Erythroblast (primary cell): ENCODE measurements around the gene PLXND1.

ENCODE experiments used
- GATA1 ChIP-seq: IDR thresholded peaks from 2 replicates; pipeline ENCODE4 v1.6.1; 2011; ENCODE audit warnings: low read depth, mild to moderate bottlenecking, control low read depth, low read length, moderate library complexity
- POLR2A ChIP-seq: IDR thresholded peaks from 2 replicates; pipeline ENCODE4 v1.6.1; 2011; ENCODE audit warnings: mild to moderate bottlenecking, low read length

DNA sequence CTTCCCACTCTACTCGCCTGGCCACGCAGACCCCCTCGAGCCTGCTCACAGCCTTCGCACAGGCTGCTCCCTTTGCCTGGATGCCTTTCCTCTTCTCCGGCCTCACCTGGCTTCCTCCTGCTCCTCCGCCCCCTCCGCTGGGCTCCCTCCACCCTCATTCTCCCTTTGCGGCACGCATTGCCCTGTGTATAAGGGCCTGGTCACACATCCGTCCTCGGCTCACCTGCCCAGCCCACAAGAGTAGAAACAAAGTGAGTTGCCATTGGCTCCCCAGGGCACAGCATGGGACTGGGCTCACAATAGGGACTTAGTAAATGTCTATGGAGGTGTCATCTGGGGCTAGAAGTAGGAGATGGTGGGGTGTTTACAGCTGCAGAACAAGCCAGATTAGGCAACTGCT lies 4.2 kb downstream of the PLXND1 start:
- TF ChIP-seq POLR2A: no peak
- TF ChIP-seq GATA1: no peak
